Neuronal stem cell (in vitro differentiated cells): ENCODE results near the gene APBB2.

ENCODE experiments used
- DNase-seq: peaks from one replicate; pipeline ENCODE4 v3.0.0-alpha.2; 2013; ENCODE audit warnings: low spot score
- H2AFZ ChIP-seq: one replicate; pipeline ENCODE4 v1.6.1; 2013; ENCODE audit warnings: mild to moderate bottlenecking, low read length, inconsistent platforms
- H2AK5ac ChIP-seq: 2 replicates; pipeline ENCODE4 v1.6.1; 2013; ENCODE audit warnings: low read depth, mild to moderate bottlenecking, inconsistent platforms, low read length, moderate library complexity, mixed read lengths
- H2BK120ac ChIP-seq: 2 replicates; pipeline ENCODE4 v1.6.1; 2013; ENCODE audit warnings: low read depth, mild to moderate bottlenecking, inconsistent platforms, low read length, moderate library complexity, mixed read lengths
- H2BK12ac ChIP-seq: one replicate; pipeline ENCODE4 v1.6.1; 2013; ENCODE audit warnings: low read length, inconsistent platforms
- H2BK15ac ChIP-seq: 2 replicates; pipeline ENCODE4 v1.6.1; 2013; ENCODE audit warnings: mild to moderate bottlenecking, low read length, inconsistent platforms, mixed read lengths
- H2BK5ac ChIP-seq: one replicate; pipeline ENCODE4 v1.6.1; 2013; ENCODE audit warnings: inconsistent platforms, mild to moderate bottlenecking, low read length, moderate library complexity
- H3K14ac ChIP-seq: one replicate; pipeline ENCODE4 v1.6.1; 2013; ENCODE audit warnings: low read length, inconsistent platforms
- H3K18ac ChIP-seq: 2 replicates; pipeline ENCODE4 v1.6.1; 2013; ENCODE audit warnings: low read length, inconsistent platforms
- H3K23ac ChIP-seq: 2 replicates; pipeline ENCODE4 v1.6.1; 2013; ENCODE audit warnings: low read depth, mild to moderate bottlenecking, mixed read lengths, low read length, inconsistent platforms; ENCODE audit not compliant: poor library complexity
- H3K27ac ChIP-seq: replicated peaks from 3 replicates; pipeline ENCODE4 v1.5.1; 2013; ENCODE audit warnings: low read length, inconsistent platforms
- H3K27me3 ChIP-seq, 3 experiments: 2 replicates each; pipeline ENCODE4 v1.6.1; 2013; ENCODE audit warnings: low read length in 3 of 3, mild to moderate bottlenecking in 2 of 3, inconsistent platforms in 1 of 3, low read depth in 1 of 3, mixed read lengths in 1 of 3, moderate library complexity in 1 of 3; ENCODE audit not compliant: control insufficient read depth in 3 of 3, insufficient read depth in 3 of 3
- H3K36me3 ChIP-seq, 2 donors: replicated peaks in 1 of 2; 2 replicates each; pipeline ENCODE4 v1.6.1; 2013; ENCODE audit warnings: low read length in 2 of 2; ENCODE audit not compliant: control insufficient read depth in 2 of 2, insufficient read depth in 2 of 2
- H3K4ac ChIP-seq: 2 replicates; pipeline ENCODE4 v1.6.1; 2013; ENCODE audit warnings: inconsistent platforms, mild to moderate bottlenecking, low read length, moderate library complexity
- H3K4me1 ChIP-seq, 2 donors: 1 replicate in 1 of 2; 2 replicates in 1 of 2; pipeline ENCODE4 v1.6.1; 2013; ENCODE audit warnings: low read length in 2 of 2, low read depth in 1 of 2; ENCODE audit not compliant: control insufficient read depth in 2 of 2, insufficient read depth in 1 of 2
- H3K4me2 ChIP-seq: one replicate; pipeline ENCODE4 v1.6.1; 2013; ENCODE audit warnings: mild to moderate bottlenecking, low read length, inconsistent platforms; ENCODE audit not compliant: insufficient read depth, poor library complexity, severe bottlenecking
- H3K4me3 ChIP-seq, 2 donors: 2 replicates each; pipeline ENCODE4 v1.5.1; 2013; ENCODE audit warnings: low read length in 2 of 2, mild to moderate bottlenecking in 2 of 2, inconsistent platforms in 1 of 2, moderate library complexity in 1 of 2
- H3K79me1 ChIP-seq: one replicate; pipeline ENCODE4 v1.6.1; 2013; ENCODE audit warnings: low read depth, mild to moderate bottlenecking, inconsistent platforms, low read length, moderate library complexity
- H3K9ac ChIP-seq: one replicate; pipeline ENCODE4 v1.6.1; 2013; ENCODE audit warnings: mild to moderate bottlenecking, low read depth, low read length, inconsistent platforms; ENCODE audit not compliant: poor library complexity
- H3K9me3 ChIP-seq, 2 donors: replicated peaks in 1 of 2; 2 replicates each; pipeline versions ENCODE3 to v1.6.1; 2013; ENCODE audit warnings: low read length in 2 of 2, mild to moderate bottlenecking in 2 of 2, inconsistent platforms in 1 of 2, low read depth in 1 of 2, mixed read lengths in 1 of 2, moderate library complexity in 1 of 2; ENCODE audit not compliant: control insufficient read depth in 2 of 2, insufficient read depth in 1 of 2
- H4K8ac ChIP-seq: one replicate; pipeline ENCODE4 v1.6.1; 2013; ENCODE audit warnings: low read depth, mild to moderate bottlenecking, inconsistent platforms, low read length, moderate library complexity
- H4K91ac ChIP-seq: one replicate; pipeline ENCODE4 v1.6.1; 2013; ENCODE audit warnings: low read length, low read depth, mild to moderate bottlenecking, inconsistent platforms; ENCODE audit not compliant: poor library complexity
- WGBS, 2 donors: extraction: QIAGEN DNeasy Blood & Tissue Kit; methylation state at CpG; one replicate each; pipeline ENCODE4 v1.1.7; 2013; ENCODE audit warnings: missing lambda C conversion rate in 2 of 2, mixed read lengths in 1 of 2; ENCODE audit not compliant: insufficient read length in 2 of 2, insufficient replicate concordance in 1 of 2; ENCODE audit errors: extremely low coverage in 2 of 2; 5-methylcytosine and 5-hydroxymethylcytosine counted together

The APBB2 gene

GRCh38 chr4:41095192-41095872 lies 119.0 kb downstream of the APBB2 start:
- DNase-seq = no peak
- Histone ChIP-seq H2BK5ac (no peak overlapping the region), H4K91ac (no peak overlapping the region), H3K79me1 (no peaks in the 10 kb centered on the region), H2BK15ac (no peak overlapping the region), H3K36me3 (no peaks in the 10 kb centered on the region), H3K23ac (no peak overlapping the region), H3K27me3 (peaks cover 0 to 8% (median 0%) of the 10 kb centered on the region in 3 experiments), H3K27ac (no peak overlapping the region), H4K8ac (no peak overlapping the region), H2BK12ac (no peak overlapping the region), H3K9ac (no peak overlapping the region), H3K18ac (no peak overlapping the region), H2BK120ac (no peak overlapping the region), H3K4me2 (no peak overlapping the region), H3K9me3 (no peaks in the 10 kb centered on the region), H3K4me1 (no peaks in the 10 kb centered on the region), H2AFZ (no peak overlapping the region), H3K14ac (no peak overlapping the region), H3K4me3 (no peak overlapping the region), H2AK5ac (no peak overlapping the region), H3K4ac (no peak overlapping the region)
- WGBS, 2 donors = no CpG with 5 or more reads among the region's 2 CpGs

GRCh38 chr4:41092128-41092527 lies 122.2 kb downstream of the APBB2 start:
- H3K4me2 ChIP-seq = no peak overlapping the region
- no peak for DNase-seq
- H2BK12ac ChIP-seq = no peak overlapping the region
- no peak overlapping the region for H3K4ac ChIP-seq
- no peak overlapping the region for H4K8ac ChIP-seq
- no peak overlapping the region for H3K23ac ChIP-seq
- no peak overlapping the region for H2BK15ac ChIP-seq
- H3K9me3 ChIP-seq = no peaks in the 10 kb centered on the region
- no CpG with 5 or more reads among the region's 3 CpGs for WGBS, 2 donors
- no peak overlapping the region for H2BK120ac ChIP-seq
- no peak overlapping the region for H2BK5ac ChIP-seq
- H3K27me3 ChIP-seq = peaks cover 0 to 8% (median 0%) of the 10 kb centered on the region in 3 experiments
- no peaks in the 10 kb centered on the region for H3K36me3 ChIP-seq
- no peak overlapping the region for H2AK5ac ChIP-seq
- H2AFZ ChIP-seq = no peak overlapping the region
- no peaks in the 10 kb centered on the region for H3K79me1 ChIP-seq
- no peak overlapping the region for H4K91ac ChIP-seq
- H3K9ac ChIP-seq = no peak overlapping the region
- no peak overlapping the region for H3K27ac ChIP-seq
- H3K18ac ChIP-seq = no peak overlapping the region
- H3K4me1 ChIP-seq = no peaks in the 10 kb centered on the region
- H3K4me3 ChIP-seq = no peak overlapping the region
- H3K14ac ChIP-seq = no peak overlapping the region

- no peak overlapping the region for H4K8ac ChIP-seq
- H3K36me3 ChIP-seq = no peaks in the 10 kb centered on the region
- whole genome bisulfite sequencing, 2 donors = no CpG with 5 or more reads among the region's 5 CpGs
- H3K18ac ChIP-seq = no peak overlapping the region
- H2BK12ac ChIP-seq = no peak overlapping the region
- H3K27ac ChIP-seq = no peak overlapping the region
- no peak overlapping the region for H4K91ac ChIP-seq
- H3K9ac ChIP-seq = no peak overlapping the region
- no peak overlapping the region for H3K4me3 ChIP-seq
- H2AFZ ChIP-seq = no peak overlapping the region
- H3K4ac ChIP-seq = no peak overlapping the region
- peaks cover 2% of the 10 kb centered on the region for H3K79me1 ChIP-seq
- H3K9me3 ChIP-seq = no peaks in the 10 kb centered on the region
- H2BK5ac ChIP-seq = no peak overlapping the region
- H3K23ac ChIP-seq = no peak overlapping the region
- no peak overlapping the region for H3K4me2 ChIP-seq
- no peak for DNase-seq
- no peaks in the 10 kb centered on the region for H3K4me1 ChIP-seq
- H2BK15ac ChIP-seq = no peak overlapping the region
- no peak overlapping the region for H3K14ac ChIP-seq
- H2BK120ac ChIP-seq = no peak overlapping the region
- peaks cover 0 to 7% (median 0%) of the 10 kb centered on the region in 3 experiments for H3K27me3 ChIP-seq
- H2AK5ac ChIP-seq = no peak overlapping the region
These were observed 132.5 kb downstream of the APBB2 start for GRCh38 chr4:41081847-41082246.

GRCh38 chr4:41080976-41081375 lies 133.4 kb downstream of the APBB2 start:
- whole genome bisulfite sequencing, 2 donors = no CpG with 5 or more reads among the region's 4 CpGs
- Histone ChIP-seq H3K18ac (no peak overlapping the region), H3K36me3 (no peaks in the 10 kb centered on the region), H3K4me3 (no peak overlapping the region), H2AFZ (no peak overlapping the region), H2BK15ac (no peak overlapping the region), H3K23ac (no peak overlapping the region), H3K4me1 (no peaks in the 10 kb centered on the region), H3K4me2 (no peak overlapping the region), H3K4ac (no peak overlapping the region), H3K27me3 (peaks cover 0 to 7% (median 0%) of the 10 kb centered on the region in 3 experiments), H2BK120ac (no peak overlapping the region), H3K14ac (no peak overlapping the region), H3K79me1 (peaks cover 2% of the 10 kb centered on the region), H2BK5ac (no peak overlapping the region), H4K91ac (no peak overlapping the region), H4K8ac (no peak overlapping the region), H3K9ac (no peak overlapping the region), H2BK12ac (no peak overlapping the region), H2AK5ac (no peak overlapping the region), H3K9me3 (no peaks in the 10 kb centered on the region), H3K27ac (no peak overlapping the region)
- DNase-seq = no peak
